Fibroblast of lung (primary cell): ENCODE results near the gene ZNF672. TPM values are rescaled to one million over a fixed set of nuclear protein-coding genes. Genes with fewer than 3 reads are reported as not detected.

ENCODE experiments used
- DNase-seq, 2 donors: peaks; one replicate each; pipeline versions ENCODE4 v3.0.0 to v3.0.0-alpha.2; 2010; ENCODE audit warnings: low read depth in 2 of 2
- H2AFZ ChIP-seq: 2 replicates; pipeline ENCODE4 v1.5.1; 2012; ENCODE audit warnings: low read length, control low read depth, inconsistent platforms
- H3K27ac ChIP-seq: 2 replicates; pipeline ENCODE4 v1.5.1; 2011; ENCODE audit warnings: low read length, control low read depth; ENCODE audit not compliant: insufficient read depth
- H3K27me3 ChIP-seq: 2 replicates; pipeline ENCODE4 v1.5.1; 2011; ENCODE audit warnings: mild to moderate bottlenecking, low read length; ENCODE audit not compliant: control insufficient read depth, insufficient read depth
- H3K36me3 ChIP-seq: 2 replicates; pipeline ENCODE4 v1.5.1; 2011; ENCODE audit warnings: low read length; ENCODE audit not compliant: control insufficient read depth, insufficient read depth
- H3K4me1 ChIP-seq: 2 replicates; pipeline ENCODE4 v1.5.1; 2011; ENCODE audit warnings: low read length; ENCODE audit not compliant: control insufficient read depth, insufficient read depth; ENCODE audit errors: extremely low read depth
- H3K4me2 ChIP-seq: 2 replicates; pipeline ENCODE4 v1.5.1; 2011; ENCODE audit warnings: low read length, control low read depth; ENCODE audit not compliant: insufficient read depth; ENCODE audit errors: extremely low read depth
- H3K4me3 ChIP-seq, 4 experiments: fragments of 200-600 bp in 1 of 4; sonication (generic) in 1 of 4; replicated peaks in 1 of 4; 2 replicates each; pipeline ENCODE4 v1.5.1; 2011 to 2016; ENCODE audit warnings: low read length in 4 of 4, low read depth in 3 of 4, mild to moderate bottlenecking in 3 of 4, control low read depth in 2 of 4, inconsistent platforms in 1 of 4, mixed read lengths in 1 of 4; ENCODE audit not compliant: insufficient read depth in 1 of 4; ENCODE audit errors: control extremely low read depth in 1 of 4
- H3K79me2 ChIP-seq: 2 replicates; pipeline ENCODE4 v1.5.1; 2012; ENCODE audit warnings: mild to moderate bottlenecking, low read length, inconsistent platforms; ENCODE audit not compliant: control insufficient read depth, insufficient read depth
- H3K9ac ChIP-seq: 2 replicates; pipeline ENCODE4 v1.5.1; 2011; ENCODE audit warnings: mild to moderate bottlenecking, low read length, control low read depth; ENCODE audit not compliant: insufficient read depth
- H3K9me3 ChIP-seq: 2 replicates; pipeline ENCODE4 v1.5.1; 2012; ENCODE audit warnings: low read depth, low read length; ENCODE audit not compliant: control insufficient read depth, insufficient read depth
- H4K20me1 ChIP-seq: 2 replicates; pipeline ENCODE4 v1.5.1; 2011; ENCODE audit warnings: low read length; ENCODE audit not compliant: control insufficient read depth, insufficient read depth; ENCODE audit errors: extremely low read depth
- CTCF ChIP-seq, 2 donors: IDR thresholded peaks in 1 of 2; conservative IDR thresholded peaks in 1 of 2; 1 replicate in 1 of 2; 2 replicates in 1 of 2; pipeline ENCODE4 v1.5.1; 2011 to 2012; ENCODE audit warnings: low read length in 2 of 2, control low read depth in 1 of 2, inconsistent platforms in 1 of 2, low read depth in 1 of 2, mild to moderate bottlenecking in 1 of 2
- EZH2 ChIP-seq: IDR thresholded peaks from 2 replicates; pipeline ENCODE4 v1.5.1; 2012; ENCODE audit warnings: low read length, control low read depth, mild to moderate bottlenecking; ENCODE audit errors: missing control alignments
- polyA plus RNA-seq, 2 donors: library from polyadenylated mRNA; depleted of rRNA in 1 of 2; stranded (reverse) in 1 of 2; unstranded in 1 of 2; fragments of >200 nt; gene quantifications; 2 replicates each; pipeline ENCODE4 v1.2.1, GENCODE V29; 2011 to 2012; ENCODE audit warnings: missing spikeins in 1 of 2
- total RNA-seq: library from RNA; depleted of rRNA; stranded (reverse); fragments of >200 nt; gene quantifications from 2 replicates; pipeline ENCODE4 v1.2.1, GENCODE V29; 2014

The ZNF672 gene
- total and polyA plus RNA-seq, 2 donors (not counting 1 experiment from before 2014, with no cell fraction given) = 10.3 to 15.5 TPM

- H3K79me2 ChIP-seq = peaks cover 2% of the 10 kb centered on the region
- H4K20me1 ChIP-seq = no peaks in the 10 kb centered on the region
- peaks cover 28% of the 10 kb centered on the region for H3K36me3 ChIP-seq
- no peaks in the 10 kb centered on the region for H3K9me3 ChIP-seq
- no peak overlapping the region for H3K9ac ChIP-seq
- peaks cover 8% of the 10 kb centered on the region for H3K4me1 ChIP-seq
- TF ChIP-seq EZH2 = no peak
- TF ChIP-seq CTCF (conservative IDR thresholded peaks at IDR 0.05 in 1 of 2, IDR thresholded peaks at IDR 0.05 in 1 of 2; ENCODE audit: low read depth in 1 of 2, low read length in 2 of 2) = no peak
- H3K27ac ChIP-seq = no peak overlapping the region
- no peak overlapping the region for H2AFZ ChIP-seq
- DNase-seq = no peak
- no peak overlapping the region for H3K4me3 ChIP-seq
- no peaks in the 10 kb centered on the region for H3K27me3 ChIP-seq
- H3K4me2 ChIP-seq = no peak overlapping the region
Measured at GRCh38 chr1:248811514-248812490, 26.2 kb upstream of the ZNF672 start.

DNA sequence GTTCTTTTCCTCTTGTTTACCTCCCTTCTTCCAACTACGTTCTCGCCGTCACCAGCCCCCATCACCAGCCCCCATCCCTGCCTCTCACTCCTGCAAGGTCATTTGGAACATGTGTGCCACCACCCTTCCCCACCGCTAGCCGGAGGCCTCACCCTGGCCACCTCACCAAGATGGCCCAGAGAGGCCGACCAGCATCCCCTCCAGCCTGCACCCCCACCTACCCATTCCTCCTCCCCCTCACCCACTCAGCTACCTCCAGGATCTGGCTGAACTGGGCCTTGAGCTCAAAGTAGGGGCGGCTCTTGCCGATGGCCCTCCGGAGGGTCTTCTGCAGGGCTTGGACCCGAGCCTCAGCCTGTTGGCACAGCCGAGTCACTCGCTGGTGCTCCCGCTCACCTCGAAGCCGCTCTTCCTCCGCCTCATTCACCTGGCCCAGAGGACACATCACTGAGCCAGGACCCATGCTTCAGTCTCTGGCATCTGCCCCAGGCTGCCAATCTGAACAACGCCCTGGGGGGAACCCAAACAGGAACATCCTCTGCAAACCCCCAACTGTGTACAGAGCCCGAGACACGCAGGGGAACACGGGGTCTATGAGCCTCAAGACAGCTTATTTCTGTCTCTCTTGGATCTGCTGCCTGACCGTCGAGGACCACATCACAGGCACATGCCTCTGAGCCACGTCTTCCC, 25.1 kb upstream of the ZNF672 start:
- H3K4me1 ChIP-seq = peaks cover 8% of the 10 kb centered on the region
- H3K4me2 ChIP-seq = no peak overlapping the region
- no peak overlapping the region for H3K9ac ChIP-seq
- no peaks in the 10 kb centered on the region for H3K27me3 ChIP-seq
- TF ChIP-seq CTCF (conservative IDR thresholded peaks at IDR 0.05 in 1 of 2, IDR thresholded peaks at IDR 0.05 in 1 of 2; ENCODE audit: low read depth in 1 of 2, low read length in 2 of 2) (no peak), EZH2 (no peak)
- H4K20me1 ChIP-seq = no peaks in the 10 kb centered on the region
- H3K9me3 ChIP-seq = no peaks in the 10 kb centered on the region
- H3K27ac ChIP-seq = no peak overlapping the region
- H3K79me2 ChIP-seq = peaks cover 10% of the 10 kb centered on the region
- H2AFZ ChIP-seq = no peak overlapping the region
- no peak for DNase-seq
- no peak overlapping the region for H3K4me3 ChIP-seq
- peaks cover 32% of the 10 kb centered on the region for H3K36me3 ChIP-seq

- no peak overlapping the region for H3K27ac ChIP-seq
- H3K27me3 ChIP-seq = no peaks in the 10 kb centered on the region
- H3K4me1 ChIP-seq = peaks cover 8% of the 10 kb centered on the region
- no peak for TF ChIP-seq CTCF (conservative IDR thresholded peaks at IDR 0.05 in 1 of 2, IDR thresholded peaks at IDR 0.05 in 1 of 2; ENCODE audit: low read depth in 1 of 2, low read length in 2 of 2)
- TF ChIP-seq EZH2 = no peak
- H2AFZ ChIP-seq = no peak overlapping the region
- no peaks in the 10 kb centered on the region for H3K9me3 ChIP-seq
- DNase-seq = no peak
- H3K9ac ChIP-seq = no peak overlapping the region
- H3K4me2 ChIP-seq = no peak overlapping the region
- peaks cover 17% of the 10 kb centered on the region for H3K79me2 ChIP-seq
- H3K36me3 ChIP-seq = peaks cover 33% of the 10 kb centered on the region
- H3K4me3 ChIP-seq = no peak overlapping the region
- H4K20me1 ChIP-seq = no peaks in the 10 kb centered on the region
Measured at GRCh38 chr1:248813546-248813945, 24.5 kb upstream of the ZNF672 start.
